NCI-H446 treated with DMSO at 0.1 percent for 48 hours (cell line): ENCODE results near the gene PAX3.
"Not testable (repeated sequence)": the region's sequence is repeated elsewhere in the genome, so short reads cannot be mapped to it uniquely, and the experiment has no call there.

Experiments
- DNase-seq: peaks from one replicate; lab custom pipeline; 2025; lab: John Stamatoyannopoulos, UW

PAX3 gene

DNA sequence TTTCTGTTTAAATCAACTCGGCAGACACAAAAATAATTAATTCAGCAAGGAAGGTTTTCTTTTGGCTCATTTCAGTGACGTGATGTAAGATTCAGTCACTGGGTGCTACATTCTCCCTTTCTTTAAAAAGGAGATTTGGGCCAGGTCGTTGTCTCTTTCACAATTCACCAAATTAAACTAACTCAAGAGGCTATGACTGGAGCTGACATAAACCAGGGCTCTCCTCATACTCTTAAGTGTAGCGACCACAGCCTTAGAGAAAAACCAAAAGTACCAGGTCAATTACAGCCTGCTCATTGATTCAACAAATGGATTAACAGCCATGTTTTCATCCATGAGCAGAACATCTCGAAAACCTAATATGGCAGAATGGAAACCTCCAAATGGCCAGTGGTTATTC lies 85.7 kb downstream of the PAX3 start:
- DNase-seq = no peak

DNA sequence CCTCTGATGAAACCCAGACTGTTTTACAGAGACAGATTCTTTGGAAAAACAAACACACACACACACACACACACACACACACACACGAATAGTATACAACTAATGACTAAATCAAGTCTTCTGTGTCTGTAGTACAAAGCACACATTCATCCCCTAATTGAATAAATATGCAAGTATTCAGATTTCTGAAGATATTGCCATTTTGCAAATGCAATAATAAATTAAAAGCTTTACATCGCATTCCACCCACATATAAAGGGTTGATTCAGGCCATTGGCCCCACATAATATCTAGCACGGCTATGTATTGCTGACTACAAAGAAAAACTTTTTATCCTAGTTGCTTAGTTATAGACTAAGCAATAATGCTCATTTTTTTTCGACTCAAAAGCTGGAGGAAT lies 86.2 kb downstream of the PAX3 start:
- DNase-seq = no peak

DNA sequence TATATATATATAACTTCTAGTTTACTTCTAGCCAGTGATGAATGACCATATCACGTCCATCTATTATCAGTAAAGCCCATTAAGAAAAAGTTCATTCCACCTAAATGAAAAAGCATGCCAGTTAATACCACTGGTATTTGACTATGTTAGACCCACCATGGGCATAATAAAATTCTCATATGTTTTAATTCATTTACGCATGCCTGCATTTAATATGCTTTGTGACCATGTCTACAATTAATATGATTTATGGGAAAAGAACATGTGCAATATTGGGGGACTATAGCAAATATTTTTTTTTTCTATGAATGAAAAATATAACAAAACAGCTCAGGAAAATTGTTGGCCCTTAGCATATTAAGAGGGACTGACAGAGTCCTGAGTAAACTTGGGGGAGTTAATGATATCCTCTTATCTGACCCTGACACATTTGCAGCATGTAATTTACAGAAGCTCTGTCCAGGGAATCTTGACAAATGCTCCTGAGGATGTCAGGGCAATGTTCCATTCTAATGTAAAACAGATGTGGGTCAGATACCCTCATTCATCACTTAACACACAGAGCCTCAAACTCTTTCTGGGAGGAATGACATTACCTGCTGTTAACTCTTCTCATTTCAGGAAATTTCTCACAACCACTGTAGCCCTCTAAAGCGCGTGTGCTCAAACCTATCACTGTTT lies 90.6 kb downstream of the PAX3 start:
- no peak for DNase-seq

DNA sequence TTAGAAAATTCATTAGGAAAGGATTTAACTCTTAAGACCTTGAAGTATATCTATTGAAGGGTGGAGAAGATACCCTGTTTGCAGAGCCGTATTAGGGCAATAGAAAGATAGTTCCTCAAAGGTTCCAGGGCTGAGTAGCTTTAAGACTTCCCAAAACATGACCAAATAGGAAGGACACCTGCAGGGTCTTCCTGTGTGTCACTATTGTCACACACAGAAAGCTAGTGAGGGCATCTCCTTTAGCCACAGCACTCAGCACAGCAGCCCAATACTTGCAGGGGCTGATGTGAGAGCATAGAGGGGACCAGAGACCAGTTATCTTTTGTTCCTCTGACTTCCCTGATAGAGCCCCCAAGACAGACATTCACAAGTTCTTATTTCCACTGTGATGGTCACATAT lies 93.7 kb downstream of the PAX3 start:
- no peak for DNase-seq

DNA sequence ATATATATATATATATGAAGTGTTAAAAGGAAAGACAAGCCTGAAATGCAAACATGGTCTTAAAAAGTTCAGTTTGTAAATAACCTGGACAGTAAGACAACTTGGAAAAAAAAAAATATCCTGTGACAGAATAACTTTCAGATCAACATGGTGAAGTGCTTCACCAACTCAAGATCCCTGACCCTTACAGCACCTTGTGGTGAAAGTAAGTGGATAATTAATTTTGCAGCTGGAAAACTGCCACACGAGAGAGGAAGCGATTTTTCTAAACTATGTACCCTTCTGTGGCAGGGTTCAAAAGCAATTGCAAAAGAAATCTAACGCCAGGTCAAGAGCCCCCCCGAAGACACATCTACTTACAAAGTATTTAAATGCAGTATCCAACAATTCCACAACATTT lies 95.8 kb downstream of the PAX3 start:
- no peak for DNase-seq

DNA sequence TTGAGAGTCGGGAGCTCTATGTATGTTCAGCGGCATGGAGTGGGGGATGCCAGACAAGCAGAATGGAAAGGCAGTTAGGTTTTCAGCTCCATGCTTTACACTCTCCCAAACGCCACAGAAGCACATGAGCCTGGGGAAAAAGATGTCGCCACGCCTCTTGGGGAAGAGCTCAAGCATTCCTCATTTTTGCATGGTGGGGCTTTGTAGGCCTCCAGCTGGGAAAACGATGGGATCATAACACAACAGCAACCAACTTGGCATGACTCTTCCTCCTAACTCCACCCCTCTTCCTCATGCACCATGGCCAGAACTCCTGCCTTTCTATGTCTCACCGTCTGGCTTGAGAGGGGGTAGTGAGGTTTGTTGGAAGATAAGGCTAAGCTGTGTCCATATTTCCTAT lies 102.6 kb downstream of the PAX3 start:
- no peak for DNase-seq

DNA sequence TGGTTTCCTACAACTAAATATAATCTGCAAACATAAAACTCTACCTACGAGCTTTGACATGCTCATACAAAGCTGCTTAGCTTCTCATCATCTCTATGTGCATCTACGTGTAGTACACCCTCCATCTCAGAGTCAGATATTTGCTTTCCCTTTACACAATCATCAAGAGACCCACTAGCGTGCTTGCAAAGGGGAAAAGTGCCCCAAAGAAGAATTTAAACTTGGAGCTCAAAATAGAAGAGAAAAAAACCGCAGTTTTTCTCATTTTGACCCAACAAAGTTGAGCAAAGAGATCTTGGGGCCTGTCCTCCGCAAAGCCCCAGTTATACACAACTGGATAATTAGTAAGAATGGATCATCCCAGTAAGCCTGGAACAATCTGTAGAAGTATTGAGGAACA lies 104.1 kb downstream of the PAX3 start:
- no peak for DNase-seq

DNA sequence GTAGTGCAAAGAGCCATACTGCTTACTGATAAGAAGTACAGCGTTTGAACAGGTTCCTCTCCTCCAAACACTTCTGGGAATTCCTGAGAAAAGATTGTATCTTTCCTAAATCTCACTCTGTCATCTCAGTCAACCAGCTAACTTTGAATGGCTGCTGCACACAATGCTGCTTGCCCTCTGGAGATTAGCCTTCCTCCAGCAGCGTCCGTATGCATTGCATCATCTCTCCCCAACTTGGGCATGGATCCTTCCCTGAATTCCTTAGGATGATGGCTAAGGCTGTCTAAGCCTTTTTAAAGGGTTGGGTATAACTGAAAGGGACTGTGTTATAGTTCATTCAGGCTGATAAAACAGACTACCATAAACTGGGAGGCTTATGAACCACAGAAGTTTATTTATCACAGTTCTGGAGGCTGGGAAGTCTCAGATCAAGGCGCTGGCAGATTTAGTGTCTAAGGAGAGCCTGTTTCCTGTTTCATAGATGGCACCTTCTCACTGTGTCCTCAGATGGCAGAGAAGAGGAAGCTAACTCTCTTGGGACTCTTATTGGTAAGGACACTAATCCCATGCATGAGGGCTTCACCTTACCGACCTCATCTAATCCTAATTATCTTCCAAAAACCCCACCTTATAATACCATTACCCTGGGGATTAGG lies 105.3 kb downstream of the PAX3 start:
- DNase-seq = no peak

DNA sequence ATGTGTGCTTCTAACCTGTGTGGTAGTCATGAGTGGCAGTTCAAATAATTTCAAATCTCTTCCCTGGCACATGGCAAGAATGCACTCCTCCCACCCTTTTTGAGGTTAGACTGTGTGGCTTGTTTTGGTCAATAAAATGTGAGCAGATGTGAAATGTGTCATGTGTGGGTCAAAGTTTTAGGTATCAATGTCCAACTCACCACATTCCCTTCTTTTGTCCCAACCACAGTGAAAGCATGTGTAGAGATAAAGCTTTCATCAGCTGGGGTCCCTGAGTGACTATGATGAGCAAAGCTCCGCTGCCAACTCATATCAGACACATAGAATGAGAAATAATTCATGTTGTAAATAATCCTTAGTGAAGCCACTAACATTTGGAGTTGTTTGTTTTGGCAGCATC lies 118.2 kb downstream of the PAX3 start:
- no peak for DNase-seq

DNA sequence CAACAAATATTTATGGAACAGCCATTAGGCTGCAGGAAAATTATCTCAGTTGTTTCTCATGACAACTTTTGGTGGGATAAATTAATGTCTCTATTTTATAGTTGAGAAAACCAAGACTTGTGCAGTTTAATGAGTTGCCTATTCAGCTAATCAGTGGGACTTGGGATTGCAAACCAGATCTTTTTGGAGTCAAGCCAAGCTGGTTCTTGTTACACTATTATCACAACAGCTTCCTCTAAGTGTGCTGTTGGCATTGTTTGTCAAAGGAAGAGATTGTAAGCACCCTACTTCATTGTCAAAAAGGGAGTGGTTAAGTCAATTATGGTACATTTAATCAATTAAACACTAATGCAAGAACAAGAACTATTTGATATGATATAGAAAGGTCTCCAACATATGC lies 119.2 kb downstream of the PAX3 start:
- no peak for DNase-seq

DNA sequence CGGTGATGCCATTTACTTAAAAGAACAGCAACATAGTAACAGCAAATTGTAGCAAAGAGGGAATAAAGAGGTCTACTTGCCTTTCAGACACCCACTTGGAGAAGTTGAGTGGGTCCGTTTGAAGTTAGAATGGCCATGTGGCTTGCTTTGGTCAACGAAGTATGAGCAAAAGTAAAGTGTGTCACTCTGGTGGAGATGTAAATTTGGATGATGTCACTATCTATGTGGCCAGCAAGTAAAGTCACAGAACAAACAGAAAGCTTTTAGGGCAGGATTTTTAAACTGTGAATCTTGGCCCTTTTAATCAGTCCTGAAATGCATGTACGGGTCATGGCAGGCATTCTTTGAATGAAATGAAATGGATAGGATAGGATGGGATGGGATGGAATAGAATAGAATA lies 120.3 kb downstream of the PAX3 start:
- no peak for DNase-seq

DNA sequence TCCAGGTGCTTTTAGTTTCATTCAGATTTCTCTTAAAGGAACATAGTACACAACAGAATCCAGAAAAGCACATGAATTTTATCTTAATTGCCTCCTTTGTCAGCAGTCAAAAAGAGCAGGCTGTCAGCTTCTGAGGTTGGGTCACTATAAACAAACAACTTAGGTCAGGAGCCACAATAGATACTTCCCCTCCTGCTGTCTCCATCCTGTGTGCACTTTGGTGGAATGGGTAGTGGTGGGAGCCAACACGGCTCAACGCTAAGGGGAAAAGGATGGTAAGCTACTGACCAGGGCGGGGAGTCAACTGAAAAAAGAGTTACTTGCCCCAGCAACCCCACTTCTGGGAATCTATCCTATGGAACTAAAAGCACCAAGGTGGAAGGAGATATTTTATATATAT lies 121.9 kb downstream of the PAX3 start:
- DNase-seq = no peak

DNA sequence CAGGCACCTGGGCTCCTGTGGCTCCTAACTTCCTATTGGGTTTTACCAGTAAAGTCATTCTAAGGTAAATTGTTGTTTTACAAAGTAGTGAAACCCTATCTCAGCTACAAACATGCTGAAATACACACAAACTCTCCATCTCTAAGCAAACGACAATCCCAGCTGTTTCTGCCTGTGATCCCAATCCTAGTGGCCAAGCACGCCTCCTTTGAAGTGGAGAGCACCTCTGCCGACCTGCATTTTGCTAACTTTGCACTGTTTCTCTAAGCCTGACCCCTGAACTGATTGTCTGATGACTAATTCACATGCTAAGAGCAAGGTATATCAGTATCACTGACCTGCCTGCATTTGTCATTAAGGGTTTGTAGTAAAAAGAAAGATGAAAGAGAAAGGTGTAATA lies 124.3 kb downstream of the PAX3 start:
- no peak for DNase-seq

DNA sequence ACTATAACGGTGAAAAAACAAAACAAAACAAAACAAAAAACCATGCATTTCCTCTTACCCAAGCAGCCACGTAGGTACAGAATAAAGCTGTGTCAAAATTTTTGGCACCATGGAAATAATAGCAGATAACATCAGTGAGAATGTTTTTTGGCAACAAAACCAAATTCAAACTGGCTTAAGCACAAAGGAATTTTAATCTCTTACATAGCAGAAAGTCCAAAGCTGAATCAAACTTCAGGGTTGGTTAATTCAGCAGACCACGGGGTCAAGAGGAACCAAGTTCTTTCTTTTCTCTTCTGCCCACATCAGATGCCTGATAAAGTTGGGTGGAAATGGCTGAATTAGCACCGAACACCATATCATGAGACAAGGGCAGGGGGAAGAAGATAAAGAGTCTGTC lies 129.5 kb downstream of the PAX3 start:
- no peak for DNase-seq

DNA sequence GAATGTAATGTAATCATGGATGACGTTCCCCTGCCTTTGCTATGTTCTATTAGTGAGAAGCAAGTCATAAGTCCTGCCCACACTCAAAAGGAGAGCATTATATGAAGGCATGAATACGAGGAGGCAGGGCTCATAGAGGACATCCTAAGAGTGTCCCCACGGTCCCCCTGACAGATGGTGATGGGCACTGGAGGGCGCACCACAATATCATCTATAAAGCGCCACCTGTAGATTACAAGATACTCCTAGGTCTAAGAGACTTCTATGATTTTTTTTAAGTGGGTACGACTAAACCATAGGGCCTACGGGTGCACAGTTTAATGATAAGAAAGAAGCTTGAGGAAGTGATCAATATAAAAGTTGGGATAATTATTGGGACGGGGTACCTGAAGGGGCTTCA lies 131.0 kb downstream of the PAX3 start:
- DNase-seq = no peak

DNA sequence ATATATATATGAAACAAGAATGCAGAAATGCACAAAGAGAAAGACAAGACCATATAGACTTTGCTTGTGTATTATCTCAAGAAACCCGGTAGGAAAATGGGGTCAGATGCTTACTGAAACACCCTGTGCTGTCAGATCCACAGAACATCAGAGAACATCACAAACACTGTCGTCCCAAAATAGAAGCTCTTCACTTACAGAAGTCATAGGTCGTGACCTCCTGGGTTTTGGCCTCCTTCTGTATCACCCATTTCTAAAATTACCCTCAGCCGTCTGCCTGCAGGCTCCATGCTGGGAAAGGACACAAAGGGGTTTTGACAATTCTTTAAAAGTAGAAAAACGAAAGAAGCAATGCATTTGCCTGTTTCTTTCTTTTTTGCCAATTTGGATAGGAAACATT lies 137.9 kb downstream of the PAX3 start:
- DNase-seq = no peak

DNA sequence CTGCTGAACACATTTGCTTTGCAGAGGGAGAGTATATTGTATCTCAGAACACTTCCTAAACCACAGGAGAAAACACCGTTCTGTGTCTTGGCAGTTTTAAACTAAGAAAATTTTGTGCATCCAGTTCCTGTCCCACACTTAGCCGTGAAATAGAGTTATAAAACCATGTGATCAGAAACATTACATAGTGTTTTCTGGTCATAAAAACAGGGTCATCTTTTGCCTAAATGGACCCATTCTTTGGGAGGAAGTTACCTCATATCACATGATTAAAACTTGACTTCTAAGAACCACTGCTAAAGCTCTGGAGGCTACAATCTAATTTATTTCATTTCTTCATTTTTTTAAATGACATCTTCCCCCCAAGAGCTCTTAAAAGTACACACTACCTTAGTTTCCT lies 138.7 kb downstream of the PAX3 start:
- DNase-seq = no peak

DNA sequence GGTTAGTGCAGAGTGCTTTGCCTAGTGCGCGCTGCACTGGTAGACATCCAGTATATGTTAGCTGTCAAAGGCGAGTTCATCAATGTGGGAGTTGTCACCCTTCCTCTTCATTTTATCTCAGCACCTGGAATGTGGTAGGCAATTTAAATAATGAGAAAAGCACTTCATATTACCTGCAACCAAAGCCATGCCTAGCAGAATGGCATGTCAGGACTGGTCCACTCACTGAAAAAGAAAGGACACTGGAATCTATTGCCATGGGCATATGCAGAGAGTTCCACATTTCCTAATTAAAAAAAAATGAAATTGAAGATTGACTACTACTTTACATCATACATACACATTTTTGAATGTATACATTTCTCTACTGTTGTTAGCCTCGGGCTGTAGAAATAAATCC lies 139.6 kb downstream of the PAX3 start:
- DNase-seq = no peak

DNA sequence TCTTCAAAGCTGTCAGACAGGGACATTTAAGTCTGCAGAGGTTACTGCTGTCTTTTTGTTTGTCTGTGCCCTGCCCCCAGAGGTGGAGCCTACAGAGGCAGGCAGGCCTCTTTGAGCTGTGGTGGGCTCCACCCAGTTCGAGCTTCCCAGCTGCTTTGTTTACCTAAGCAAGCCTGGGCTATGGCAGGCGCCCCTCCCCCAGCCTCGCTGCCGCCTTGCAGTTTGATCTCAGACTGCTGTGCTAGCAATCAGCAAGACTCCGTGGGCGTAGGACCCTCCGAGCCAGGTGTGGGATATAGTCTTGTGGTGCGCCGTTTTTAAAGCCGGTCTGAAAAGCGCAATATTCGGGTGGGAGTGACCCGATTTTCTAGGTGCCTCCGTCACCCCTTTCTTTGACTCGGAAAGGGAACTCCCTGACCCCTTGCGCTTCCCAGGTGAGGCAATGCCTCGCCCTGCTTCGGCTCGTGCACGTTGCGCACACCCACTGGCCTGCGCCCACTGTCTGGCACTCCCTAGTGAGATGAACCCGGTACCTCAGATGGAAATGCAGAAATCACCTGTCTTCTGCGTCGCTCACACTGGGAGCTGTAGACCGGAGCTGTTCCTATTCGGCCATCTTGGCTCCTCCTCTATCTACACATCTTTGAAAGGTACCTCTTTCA lies 143.7 kb downstream of the PAX3 start:
- not testable (repeated sequence) for DNase-seq
